Measurements from ENCODE around the gene MKRN2OS.

GRCh38 chr3:12512534-12513118 lies 32.7 kb downstream of the MKRN2OS start:
- TF ChIP-seq, protein P1, sequence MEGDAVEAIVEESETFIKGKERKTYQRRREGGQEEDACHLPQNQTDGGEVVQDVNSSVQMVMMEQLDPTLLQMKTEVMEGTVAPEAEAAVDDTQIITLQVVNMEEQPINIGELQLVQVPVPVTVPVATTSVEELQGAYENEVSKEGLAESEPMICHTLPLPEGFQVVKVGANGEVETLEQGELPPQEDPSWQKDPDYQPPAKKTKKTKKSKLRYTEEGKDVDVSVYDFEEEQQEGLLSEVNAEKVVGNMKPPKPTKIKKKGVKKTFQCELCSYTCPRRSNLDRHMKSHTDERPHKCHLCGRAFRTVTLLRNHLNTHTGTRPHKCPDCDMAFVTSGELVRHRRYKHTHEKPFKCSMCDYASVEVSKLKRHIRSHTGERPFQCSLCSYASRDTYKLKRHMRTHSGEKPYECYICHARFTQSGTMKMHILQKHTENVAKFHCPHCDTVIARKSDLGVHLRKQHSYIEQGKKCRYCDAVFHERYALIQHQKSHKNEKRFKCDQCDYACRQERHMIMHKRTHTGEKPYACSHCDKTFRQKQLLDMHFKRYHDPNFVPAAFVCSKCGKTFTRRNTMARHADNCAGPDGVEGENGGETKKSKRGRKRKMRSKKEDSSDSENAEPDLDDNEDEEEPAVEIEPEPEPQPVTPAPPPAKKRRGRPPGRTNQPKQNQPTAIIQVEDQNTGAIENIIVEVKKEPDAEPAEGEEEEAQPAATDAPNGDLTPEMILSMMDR (IDR thresholded peaks at IDR 0.05) = no peak
- no peak for TF ChIP-seq ELF4 (CRISPR knock-in tag; IDR thresholded peaks at IDR 0.05; ENCODE audit: low read depth)

Data from WTC11 (cell line).